NCI-H146 treated with DMSO at 0.1 percent for 48 hours (cell line): ENCODE data around the gene MYOZ1.

Source experiments
- DNase-seq: peaks from one replicate; lab custom pipeline; 2025; ENCODE audit not compliant: unreplicated experiment; lab: John Stamatoyannopoulos, UW

The MYOZ1 gene

DNA sequence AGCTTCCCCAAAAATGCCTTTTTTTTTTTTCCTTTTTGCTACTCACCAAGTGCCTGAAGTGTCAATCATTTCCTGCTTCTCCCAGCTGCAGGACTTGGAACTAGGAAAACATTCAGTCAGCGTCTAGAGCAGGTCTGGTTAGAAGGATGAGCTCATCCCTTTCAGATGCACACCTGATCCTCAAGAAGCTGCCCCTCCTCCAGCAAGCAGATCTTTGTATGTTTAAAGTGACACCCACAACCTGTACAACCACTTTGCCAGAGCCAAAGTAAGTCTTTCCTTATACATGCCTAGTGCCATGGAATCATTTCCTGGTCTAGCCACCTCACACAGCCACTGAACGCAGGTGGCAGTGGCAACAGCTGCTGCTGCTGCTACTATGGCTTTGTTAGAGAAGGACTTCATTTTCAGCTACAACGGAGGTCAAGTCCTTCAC, 39.8 kb downstream of the MYOZ1 start:
- DNase-seq: no peak

DNA sequence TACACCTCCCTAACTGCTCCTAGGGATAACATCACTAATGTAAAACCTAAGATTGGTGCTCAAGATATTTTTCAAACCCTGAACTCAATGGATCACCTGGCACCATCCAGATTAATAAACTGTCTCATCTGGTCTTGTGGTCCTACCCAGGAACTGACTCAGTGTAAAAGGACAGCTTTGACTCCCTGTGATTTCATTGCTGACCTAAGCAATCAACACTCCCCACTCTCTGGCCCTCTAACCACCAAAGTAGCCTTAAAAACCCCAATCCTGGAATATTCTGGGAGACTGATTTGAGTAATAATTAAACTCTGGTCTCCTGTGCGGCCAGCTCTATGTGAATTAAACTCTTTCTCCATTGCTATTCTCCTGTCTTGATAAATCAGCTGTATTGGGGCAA, 43.9 kb downstream of the MYOZ1 start:
- no peak for DNase-seq

DNA sequence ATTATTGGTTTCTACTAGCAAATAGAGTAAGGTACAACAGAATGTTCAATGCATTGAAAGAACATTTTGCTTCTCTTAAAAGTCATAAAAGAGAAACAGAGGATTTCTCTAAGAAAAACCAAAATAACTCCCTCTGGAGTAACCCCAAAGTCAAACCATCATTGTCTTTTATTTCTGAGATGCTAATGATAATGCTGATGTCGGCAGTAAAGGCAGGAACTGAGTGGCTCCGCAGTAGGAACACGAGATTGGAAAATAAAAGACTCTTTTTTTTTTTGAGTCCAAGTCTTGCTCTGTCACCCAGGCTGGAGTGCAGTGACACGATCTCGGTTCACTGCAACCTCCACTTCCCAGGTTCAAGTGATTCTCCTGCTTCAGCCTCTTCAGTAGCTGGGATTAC, 47.5 kb downstream of the MYOZ1 start:
- no peak for DNase-seq

GRCh38 chr10:73593110-73593509, 48.2 kb downstream of the MYOZ1 start:
- no peak for DNase-seq

DNA sequence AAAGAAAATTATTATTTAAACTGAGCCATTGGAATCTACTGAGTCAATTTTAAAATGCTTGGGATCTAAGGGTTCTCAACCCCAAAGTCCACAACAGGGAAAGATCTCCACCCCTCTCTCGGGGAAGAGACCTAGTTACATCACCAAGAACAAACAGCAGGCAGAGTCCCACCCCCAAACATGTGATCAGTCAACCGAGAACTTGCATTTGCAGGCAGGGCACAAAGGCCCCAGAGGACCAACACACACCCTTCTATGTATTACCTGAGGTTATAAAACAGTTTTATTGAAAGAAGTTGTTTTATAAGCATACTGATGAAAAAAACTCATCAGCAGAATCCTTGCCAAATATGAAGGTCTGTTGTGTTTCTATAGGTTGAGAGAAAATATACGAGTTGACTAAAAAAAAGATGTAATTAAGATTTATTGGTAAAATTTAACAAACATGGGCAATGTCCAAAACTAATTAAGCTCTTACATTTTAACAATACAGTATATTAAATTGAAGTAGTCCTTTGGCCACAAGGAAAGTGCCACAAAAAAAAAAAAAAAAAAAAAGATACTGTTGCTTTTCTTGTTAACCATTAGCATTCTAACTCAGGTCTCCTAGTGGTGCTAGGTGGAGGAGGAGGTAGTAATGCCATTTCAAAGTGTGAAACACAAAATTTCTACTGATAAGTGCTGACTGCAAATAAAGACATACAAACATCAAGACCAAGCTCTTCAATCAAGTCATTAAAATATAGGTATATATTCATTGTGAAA, 49.2 kb downstream of the MYOZ1 start:
- DNase-seq: peak; percentile 47

GRCh38 chr10:73590881-73591799, 50.1 kb downstream of the MYOZ1 start, which contains the start of gene USP54:
Gene USP54 (minus strand): TSS chr10:73591342. CDS start chr10:73575658, 15,684 bp downstream.
- DNase-seq: no peak

DNA sequence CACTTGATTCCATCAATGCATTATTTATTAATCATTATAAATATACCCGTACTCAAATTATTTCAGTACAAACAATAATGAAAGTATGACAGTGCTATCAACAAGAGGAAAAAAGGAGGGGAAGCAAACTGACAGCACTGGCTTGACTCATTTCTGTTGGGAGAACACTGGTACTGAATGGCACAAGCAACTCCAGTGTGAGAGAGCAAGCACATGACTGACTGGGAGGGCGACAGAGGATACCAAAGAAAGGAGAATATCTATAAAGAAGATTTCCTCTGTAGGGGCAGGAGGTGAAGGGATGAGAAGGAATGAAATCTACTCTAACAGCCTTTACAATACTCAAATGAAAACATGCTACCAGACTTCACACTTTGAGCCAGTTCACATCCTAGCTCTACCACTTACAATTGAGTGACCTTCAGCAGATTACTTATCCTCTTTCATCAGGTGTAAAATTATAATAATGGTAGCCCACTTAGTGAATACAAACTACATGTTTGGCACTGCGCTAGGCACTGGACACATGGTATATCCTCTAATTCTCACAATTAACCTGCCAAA, 51.6 kb downstream of the MYOZ1 start:
- no peak for DNase-seq

DNA sequence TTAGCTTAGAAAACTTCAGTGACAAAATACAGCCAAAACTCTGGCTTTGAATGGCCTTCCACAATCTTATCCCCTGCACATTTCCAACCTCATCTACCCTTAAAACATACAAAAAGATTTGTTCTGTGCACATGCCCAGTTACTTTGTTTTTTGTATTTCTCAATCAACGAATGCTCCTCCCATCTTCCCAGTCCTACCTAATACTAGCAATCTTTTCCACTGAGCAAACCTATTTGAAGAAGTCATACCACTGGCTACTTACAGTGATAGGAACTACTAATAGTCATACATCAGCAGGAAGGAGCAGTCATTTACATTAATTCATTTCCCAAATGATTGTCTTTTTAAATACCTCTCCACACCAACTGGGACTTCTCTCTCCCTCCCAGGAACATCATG, 52.6 kb downstream of the MYOZ1 start:
- DNase-seq: no peak

GRCh38 chr10:73586583-73586984, 54.7 kb downstream of the MYOZ1 start:
- no peak for DNase-seq

GRCh38 chr10:73585327-73585726, 55.9 kb downstream of the MYOZ1 start:
- no peak for DNase-seq

GRCh38 chr10:73584737-73585136, 56.5 kb downstream of the MYOZ1 start:
- no peak for DNase-seq

GRCh38 chr10:73581918-73582317, 59.4 kb downstream of the MYOZ1 start:
- DNase-seq: no peak
